ENCODE results near the gene LIPC.
A peak's percentile ranks its signal among the peaks of the same experiment; 100 is the strongest.

The LIPC gene

GRCh38 chr15:58555162-58556027 is 123.6 kb downstream of the LIPC start:
- Histone ChIP-seq H3K27me3 (ENCODE audit: insufficient read depth, low read depth, severe bottlenecking) (no peaks in the 10 kb centered on the region), H3K27ac (peak overlapping the region; percentile 80), H3K9me3 (ENCODE audit: severe bottlenecking) (peaks cover 8% of the 10 kb centered on the region), H3K36me3 (no peaks in the 10 kb centered on the region), H3K4me3 (ENCODE audit: low read depth, low read length) (no peak overlapping the region)
- DNase-seq = peak; percentile 90
- peak; percentile 55; the same call in 1 of the 2 replicates for TF ChIP-seq CTCF (IDR thresholded peaks at IDR 0.05; ENCODE audit: low read depth, low read length)

GRCh38 chr15:58556028-58556361 is 124.2 kb downstream of the LIPC start:
- Histone ChIP-seq H3K27me3 (ENCODE audit: insufficient read depth, low read depth, severe bottlenecking) (no peaks in the 10 kb centered on the region), H3K27ac (no peak overlapping the region; the same call in 1 of the 2 replicates)
- no peak for TF ChIP-seq CTCF (IDR thresholded peaks at IDR 0.05; ENCODE audit: low read depth, low read length)

DNA sequence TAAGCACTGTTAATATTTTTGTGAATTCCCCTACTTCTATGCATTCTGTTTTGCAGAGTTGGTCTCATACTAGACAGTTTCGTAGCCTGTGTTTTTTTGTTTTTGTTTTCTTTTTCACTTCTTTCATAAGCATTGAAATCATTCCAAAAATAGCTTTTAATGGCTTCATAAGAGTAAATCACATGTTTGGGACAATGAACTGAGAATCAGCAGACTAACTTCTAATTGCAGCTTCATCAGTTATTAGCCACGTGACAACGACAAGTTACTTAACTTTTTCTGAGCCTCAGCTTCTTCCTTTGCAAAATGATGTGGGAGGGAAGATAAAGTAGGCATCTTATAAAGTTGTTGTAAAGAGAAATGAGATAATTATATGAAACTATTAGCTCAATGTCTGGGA is 124.8 kb downstream of the LIPC start:
- H3K27ac ChIP-seq = no peak overlapping the region
- no peaks in the 10 kb centered on the region for H3K36me3 ChIP-seq
- TF ChIP-seq CTCF (IDR thresholded peaks at IDR 0.05; ENCODE audit: low read depth, low read length) = no peak
- H3K4me3 ChIP-seq (ENCODE audit: low read depth, low read length) = no peak overlapping the region
- peaks cover 8% of the 10 kb centered on the region for H3K9me3 ChIP-seq (ENCODE audit: severe bottlenecking)
- no peaks in the 10 kb centered on the region for H3K27me3 ChIP-seq (ENCODE audit: insufficient read depth, low read depth, severe bottlenecking)
- DNase-seq = no peak

More at GRCh38 chr15:58556028-58556361, 124.2 kb downstream of the LIPC start:
- Histone ChIP-seq H3K36me3 (no peaks in the 10 kb centered on the region), H3K9me3 (ENCODE audit: severe bottlenecking) (peaks cover 8% of the 10 kb centered on the region), H3K4me3 (ENCODE audit: low read depth, low read length) (no peak overlapping the region)
- no peak for DNase-seq

DNA sequence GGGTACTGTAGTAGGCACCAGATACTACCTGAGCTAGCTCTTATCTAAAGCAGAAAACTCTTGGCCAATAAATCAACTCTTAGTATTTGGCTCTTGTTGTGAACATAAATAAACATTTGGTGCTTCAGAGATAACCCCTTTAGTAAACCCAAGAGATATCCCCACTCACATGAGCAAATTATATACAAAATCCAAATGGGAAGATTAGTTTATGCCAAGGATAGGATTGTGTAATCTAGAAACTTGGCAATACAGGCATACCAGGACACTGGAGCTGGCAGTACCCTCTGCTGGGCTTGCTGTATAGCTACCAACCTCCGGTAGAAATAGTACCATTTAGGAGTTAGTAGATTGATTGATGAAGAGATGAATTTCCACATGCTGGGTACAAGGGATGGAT is 127.0 kb downstream of the LIPC start:
- no peaks in the 10 kb centered on the region for H3K27me3 ChIP-seq (ENCODE audit: insufficient read depth, low read depth, severe bottlenecking)
- no peak overlapping the region for H3K4me3 ChIP-seq (ENCODE audit: low read depth, low read length)
- no peak for DNase-seq
- no peak for TF ChIP-seq CTCF (IDR thresholded peaks at IDR 0.05; ENCODE audit: low read depth, low read length)
- H3K9me3 ChIP-seq (ENCODE audit: severe bottlenecking) = peaks cover 8% of the 10 kb centered on the region
- no peak overlapping the region for H3K27ac ChIP-seq
- H3K36me3 ChIP-seq = no peaks in the 10 kb centered on the region

GRCh38 chr15:58559904-58560588 is 128.3 kb downstream of the LIPC start:
- peaks cover 8% of the 10 kb centered on the region for H3K9me3 ChIP-seq (ENCODE audit: severe bottlenecking)
- no peaks in the 10 kb centered on the region for H3K36me3 ChIP-seq
- no peak for TF ChIP-seq CTCF (IDR thresholded peaks at IDR 0.05; ENCODE audit: low read depth, low read length)
- no peak for DNase-seq
- no peak overlapping the region for H3K4me3 ChIP-seq (ENCODE audit: low read depth, low read length)
- H3K27ac ChIP-seq = no peak overlapping the region
- H3K27me3 ChIP-seq (ENCODE audit: insufficient read depth, low read depth, severe bottlenecking) = no peaks in the 10 kb centered on the region

Data from WERI-Rb-1 (cell line).